Measurements from ENCODE around the gene IRAK3.

GRCh38 chr12:66176105-66176900 lies 12.7 kb upstream of the IRAK3 start:
- TF ChIP-seq POLR2A (IDR thresholded peaks at IDR 0.05; ENCODE audit: low read length) (no peak), GATA1 (IDR thresholded peaks at IDR 0.05; ENCODE audit: low read depth, low read length) (no peak)

Measured in erythroblast (primary cell).